K562 (cell line): ENCODE data around the gene YKT6.

Experiments used
- CREB1 ChIP-seq, 2 experiments: sonication (generic) in 1 of 2; formaldehyde crosslinking in 1 of 2; IDR thresholded peaks; 2 replicates each; pipeline versions ENCODE4 v1.6.1 to v1.8.0; 2012 to 2022; ENCODE audit warnings: inconsistent platforms in 1 of 2, mild to moderate bottlenecking in 1 of 2, missing genetic modification reagents in 1 of 2, moderate library complexity in 1 of 2
- FOXA1 ChIP-seq: fragments of 450-650 bp; IDR thresholded peaks from 2 replicates; pipeline ENCODE4 v1.6.1; 2016; ENCODE audit warnings: mild to moderate bottlenecking, borderline replicate concordance
- GATAD2B ChIP-seq: fragments of 450-650 bp; IDR thresholded peaks from 2 replicates; pipeline ENCODE4 v1.6.1; 2017; ENCODE audit warnings: mild to moderate bottlenecking, borderline replicate concordance
- SREBF2 ChIP-seq: sonication (generic); formaldehyde crosslinking; IDR thresholded peaks from 2 replicates; pipeline ENCODE4 v1.4.0; 2020; ENCODE audit warnings: mild to moderate bottlenecking, missing genetic modification reagents
- TAF1 ChIP-seq: IDR thresholded peaks from 2 replicates; pipeline ENCODE4 v1.6.1; 2011; ENCODE audit warnings: mild to moderate bottlenecking, low read length, moderate library complexity; ENCODE audit not compliant: insufficient read depth, control insufficient read depth, severe bottlenecking; ENCODE audit errors: extremely low read depth
- TCF7 ChIP-seq: sonication (generic); IDR thresholded peaks from 2 replicates; pipeline ENCODE4 v1.6.1; 2016; ENCODE audit warnings: antibody characterized with exemption, borderline replicate concordance
- TCF7L2 ChIP-seq: fragments of 150-350 bp; IDR thresholded peaks from 2 replicates; pipeline ENCODE4 v1.6.1; 2016; ENCODE audit warnings: low read depth, mild to moderate bottlenecking, low read length, moderate library complexity
- ZNF143 ChIP-seq: sonication (generic); formaldehyde crosslinking; IDR thresholded peaks from 2 replicates; pipeline ENCODE4 v1.9.0; 2022; ENCODE audit warnings: mild to moderate bottlenecking, missing genetic modification reagents
- TF ChIP-seq, protein P1 (sequence below): sonication (generic); formaldehyde crosslinking; IDR thresholded peaks from 2 replicates; pipeline ENCODE4 v1.8.0; 2023; ENCODE audit warnings: mild to moderate bottlenecking, missing genetic modification reagents
- TF ChIP-seq, protein P2 (sequence below), 3 experiments: IDR thresholded peaks in 2 of 3; conservative IDR thresholded peaks in 1 of 3; 2 replicates each; pipeline ENCODE4 v1.5.1; 2011 to 2012; ENCODE audit warnings: low read length in 3 of 3, mild to moderate bottlenecking in 3 of 3, control low read depth in 2 of 3, improper control_type of control experiment in 1 of 3, inconsistent platforms in 1 of 3, low read depth in 1 of 3, mixed read lengths in 1 of 3, moderate library complexity in 1 of 3; ENCODE audit not compliant: insufficient read depth in 2 of 3
- TF ChIP-seq, protein P3 (sequence below): sonication (generic); formaldehyde crosslinking; IDR thresholded peaks from 2 replicates; pipeline ENCODE4 v1.8.1; 2023; ENCODE audit warnings: mild to moderate bottlenecking, missing genetic modification reagents
- TF ChIP-seq, protein P4 (sequence below): sonication (generic); formaldehyde crosslinking; IDR thresholded peaks from 2 replicates; pipeline ENCODE4 v1.9.0; 2022; ENCODE audit warnings: mild to moderate bottlenecking, missing genetic modification reagents

DNA sequence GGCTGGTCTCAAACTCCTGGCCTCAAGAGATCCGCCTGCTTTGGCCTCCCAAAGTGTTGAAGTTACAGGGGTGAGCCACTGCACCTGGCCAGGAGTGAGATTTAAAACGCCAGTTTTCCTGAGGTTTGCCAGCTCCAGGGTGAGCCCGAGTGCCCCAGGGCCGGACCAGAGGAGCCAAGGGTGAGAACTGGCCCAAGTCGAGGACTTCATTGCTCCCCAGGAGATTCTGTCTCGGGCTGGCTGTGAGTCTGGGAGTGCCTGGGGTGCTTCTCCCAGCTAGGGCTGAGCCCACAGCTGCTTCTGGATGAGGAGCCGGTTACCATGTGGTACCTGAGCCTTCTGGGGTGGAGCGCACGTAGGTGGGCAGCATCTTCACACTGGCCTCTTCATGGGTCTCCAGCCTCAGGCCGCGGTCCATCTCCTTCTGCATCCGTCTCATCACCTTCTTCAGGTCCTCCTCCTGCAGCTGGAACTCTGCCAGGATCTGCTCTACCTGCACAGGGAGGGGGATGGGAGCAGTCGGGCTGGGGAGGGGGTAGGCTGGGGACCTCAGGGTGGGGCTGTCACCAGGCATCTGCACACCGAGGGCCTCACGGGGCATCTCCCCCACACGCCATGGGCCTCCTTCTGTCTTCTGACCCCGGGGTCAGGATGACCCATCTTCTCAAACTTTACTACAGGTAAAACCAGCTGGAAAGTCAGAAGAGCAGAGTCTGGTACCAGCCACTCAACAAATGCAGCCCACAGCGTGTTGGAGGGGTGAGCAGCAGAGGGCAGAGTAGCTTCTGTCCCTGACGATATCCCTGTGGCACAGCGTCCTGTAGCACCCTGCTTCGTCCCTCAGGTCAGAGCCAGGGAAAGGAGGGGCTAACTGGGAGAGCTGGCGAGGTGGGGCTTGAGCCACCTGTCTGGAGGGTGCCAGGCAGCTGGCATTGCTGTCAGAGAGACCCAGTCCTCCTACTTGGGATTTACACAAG, 47.5 kb upstream of the YKT6 start:
- no peak for TF ChIP-seq TAF1
- TF ChIP-seq FOXA1: no peak
- no peak for TF ChIP-seq TCF7L2
- TF ChIP-seq, protein P1, sequence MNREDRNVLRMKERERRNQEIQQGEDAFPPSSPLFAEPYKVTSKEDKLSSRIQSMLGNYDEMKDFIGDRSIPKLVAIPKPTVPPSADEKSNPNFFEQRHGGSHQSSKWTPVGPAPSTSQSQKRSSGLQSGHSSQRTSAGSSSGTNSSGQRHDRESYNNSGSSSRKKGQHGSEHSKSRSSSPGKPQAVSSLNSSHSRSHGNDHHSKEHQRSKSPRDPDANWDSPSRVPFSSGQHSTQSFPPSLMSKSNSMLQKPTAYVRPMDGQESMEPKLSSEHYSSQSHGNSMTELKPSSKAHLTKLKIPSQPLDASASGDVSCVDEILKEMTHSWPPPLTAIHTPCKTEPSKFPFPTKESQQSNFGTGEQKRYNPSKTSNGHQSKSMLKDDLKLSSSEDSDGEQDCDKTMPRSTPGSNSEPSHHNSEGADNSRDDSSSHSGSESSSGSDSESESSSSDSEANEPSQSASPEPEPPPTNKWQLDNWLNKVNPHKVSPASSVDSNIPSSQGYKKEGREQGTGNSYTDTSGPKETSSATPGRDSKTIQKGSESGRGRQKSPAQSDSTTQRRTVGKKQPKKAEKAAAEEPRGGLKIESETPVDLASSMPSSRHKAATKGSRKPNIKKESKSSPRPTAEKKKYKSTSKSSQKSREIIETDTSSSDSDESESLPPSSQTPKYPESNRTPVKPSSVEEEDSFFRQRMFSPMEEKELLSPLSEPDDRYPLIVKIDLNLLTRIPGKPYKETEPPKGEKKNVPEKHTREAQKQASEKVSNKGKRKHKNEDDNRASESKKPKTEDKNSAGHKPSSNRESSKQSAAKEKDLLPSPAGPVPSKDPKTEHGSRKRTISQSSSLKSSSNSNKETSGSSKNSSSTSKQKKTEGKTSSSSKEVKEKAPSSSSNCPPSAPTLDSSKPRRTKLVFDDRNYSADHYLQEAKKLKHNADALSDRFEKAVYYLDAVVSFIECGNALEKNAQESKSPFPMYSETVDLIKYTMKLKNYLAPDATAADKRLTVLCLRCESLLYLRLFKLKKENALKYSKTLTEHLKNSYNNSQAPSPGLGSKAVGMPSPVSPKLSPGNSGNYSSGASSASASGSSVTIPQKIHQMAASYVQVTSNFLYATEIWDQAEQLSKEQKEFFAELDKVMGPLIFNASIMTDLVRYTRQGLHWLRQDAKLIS (CRISPR knock-in tag): no peak
- TF ChIP-seq, protein P2, sequence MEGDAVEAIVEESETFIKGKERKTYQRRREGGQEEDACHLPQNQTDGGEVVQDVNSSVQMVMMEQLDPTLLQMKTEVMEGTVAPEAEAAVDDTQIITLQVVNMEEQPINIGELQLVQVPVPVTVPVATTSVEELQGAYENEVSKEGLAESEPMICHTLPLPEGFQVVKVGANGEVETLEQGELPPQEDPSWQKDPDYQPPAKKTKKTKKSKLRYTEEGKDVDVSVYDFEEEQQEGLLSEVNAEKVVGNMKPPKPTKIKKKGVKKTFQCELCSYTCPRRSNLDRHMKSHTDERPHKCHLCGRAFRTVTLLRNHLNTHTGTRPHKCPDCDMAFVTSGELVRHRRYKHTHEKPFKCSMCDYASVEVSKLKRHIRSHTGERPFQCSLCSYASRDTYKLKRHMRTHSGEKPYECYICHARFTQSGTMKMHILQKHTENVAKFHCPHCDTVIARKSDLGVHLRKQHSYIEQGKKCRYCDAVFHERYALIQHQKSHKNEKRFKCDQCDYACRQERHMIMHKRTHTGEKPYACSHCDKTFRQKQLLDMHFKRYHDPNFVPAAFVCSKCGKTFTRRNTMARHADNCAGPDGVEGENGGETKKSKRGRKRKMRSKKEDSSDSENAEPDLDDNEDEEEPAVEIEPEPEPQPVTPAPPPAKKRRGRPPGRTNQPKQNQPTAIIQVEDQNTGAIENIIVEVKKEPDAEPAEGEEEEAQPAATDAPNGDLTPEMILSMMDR (IDR thresholded peaks at IDR 0.05 in 2 of 3, conservative IDR thresholded peaks at IDR 0.05 in 1 of 3; ENCODE audit: insufficient read depth in 2 of 3, low read depth in 1 of 3, low read length in 3 of 3): 0 out of 6 replicates have a peak, but pooled peaks of 1 of the 3 experiments have one; percentile 3
- TF ChIP-seq ZNF143 (CRISPR knock-in tag): no peak
- no peak for TF ChIP-seq CREB1 (IDR thresholded peaks at IDR 0.05)
- TF ChIP-seq CREB1 (CRISPR knock-in tag; IDR thresholded peaks at IDR 0.05): no peak
- TF ChIP-seq, protein P3, sequence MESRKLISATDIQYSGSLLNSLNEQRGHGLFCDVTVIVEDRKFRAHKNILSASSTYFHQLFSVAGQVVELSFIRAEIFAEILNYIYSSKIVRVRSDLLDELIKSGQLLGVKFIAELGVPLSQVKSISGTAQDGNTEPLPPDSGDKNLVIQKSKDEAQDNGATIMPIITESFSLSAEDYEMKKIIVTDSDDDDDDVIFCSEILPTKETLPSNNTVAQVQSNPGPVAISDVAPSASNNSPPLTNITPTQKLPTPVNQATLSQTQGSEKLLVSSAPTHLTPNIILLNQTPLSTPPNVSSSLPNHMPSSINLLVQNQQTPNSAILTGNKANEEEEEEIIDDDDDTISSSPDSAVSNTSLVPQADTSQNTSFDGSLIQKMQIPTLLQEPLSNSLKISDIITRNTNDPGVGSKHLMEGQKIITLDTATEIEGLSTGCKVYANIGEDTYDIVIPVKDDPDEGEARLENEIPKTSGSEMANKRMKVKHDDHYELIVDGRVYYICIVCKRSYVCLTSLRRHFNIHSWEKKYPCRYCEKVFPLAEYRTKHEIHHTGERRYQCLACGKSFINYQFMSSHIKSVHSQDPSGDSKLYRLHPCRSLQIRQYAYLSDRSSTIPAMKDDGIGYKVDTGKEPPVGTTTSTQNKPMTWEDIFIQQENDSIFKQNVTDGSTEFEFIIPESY: no peak
- TF ChIP-seq SREBF2: no peak
- TF ChIP-seq, protein P4, sequence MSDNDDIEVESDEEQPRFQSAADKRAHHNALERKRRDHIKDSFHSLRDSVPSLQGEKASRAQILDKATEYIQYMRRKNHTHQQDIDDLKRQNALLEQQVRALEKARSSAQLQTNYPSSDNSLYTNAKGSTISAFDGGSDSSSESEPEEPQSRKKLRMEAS (CRISPR knock-in tag): no peak
- TF ChIP-seq TCF7: no peak
- TF ChIP-seq GATAD2B: no peak
